ENCODE results near the gene TTC39B.
"Not testable (repeated sequence)": the region's sequence is repeated elsewhere in the genome, so short reads cannot be mapped to it uniquely, and the experiment has no call there.

The TTC39B gene

GRCh38 chr9:15268317-15268716 lies 38.7 kb downstream of the TTC39B start:
- no peak for DNase-seq (ENCODE audit: low read depth)

GRCh38 chr9:15264918-15265317 lies 42.1 kb downstream of the TTC39B start:
- DNase-seq (ENCODE audit: low read depth): no peak

- no peak for DNase-seq (ENCODE audit: low read depth)
Observed at GRCh38 chr9:15262581-15262980, 44.4 kb downstream of the TTC39B start.

GRCh38 chr9:15256426-15256825 lies 50.6 kb downstream of the TTC39B start:
- DNase-seq (ENCODE audit: low read depth): no peak

GRCh38 chr9:15253786-15254185 lies 53.2 kb downstream of the TTC39B start:
- no peak for DNase-seq (ENCODE audit: low read depth)

GRCh38 chr9:15253197-15253596 lies 53.8 kb downstream of the TTC39B start:
- no peak for DNase-seq (ENCODE audit: low read depth)

GRCh38 chr9:15249981-15250380 lies 57.0 kb downstream of the TTC39B start:
- DNase-seq (ENCODE audit: low read depth): no peak

GRCh38 chr9:15249042-15249818 lies 57.8 kb downstream of the TTC39B start:
- no peak for DNase-seq (ENCODE audit: low read depth)

- DNase-seq (ENCODE audit: low read depth): no peak
Observed at GRCh38 chr9:15248621-15249020, 58.4 kb downstream of the TTC39B start.

- no peak for DNase-seq (ENCODE audit: low read depth)
Observed at GRCh38 chr9:15248081-15248480, 58.9 kb downstream of the TTC39B start.

- no peak for DNase-seq (ENCODE audit: low read depth)
Observed at GRCh38 chr9:15246708-15247107, 60.3 kb downstream of the TTC39B start.

- no peak for DNase-seq (ENCODE audit: low read depth)
Observed at GRCh38 chr9:15246243-15246642, 60.8 kb downstream of the TTC39B start.

- DNase-seq (ENCODE audit: low read depth): no peak
Observed at GRCh38 chr9:15244001-15244441, 63.0 kb downstream of the TTC39B start.

GRCh38 chr9:15243081-15243480 lies 63.9 kb downstream of the TTC39B start:
- DNase-seq (ENCODE audit: low read depth): no peak

GRCh38 chr9:15240927-15241326 lies 66.1 kb downstream of the TTC39B start:
- DNase-seq (ENCODE audit: low read depth): no peak

- DNase-seq (ENCODE audit: low read depth): no peak
Observed at GRCh38 chr9:15239816-15240215, 67.2 kb downstream of the TTC39B start.

GRCh38 chr9:15238646-15239045 lies 68.4 kb downstream of the TTC39B start:
- no peak for DNase-seq (ENCODE audit: low read depth)

GRCh38 chr9:15235658-15236057 lies 71.4 kb downstream of the TTC39B start:
- no peak for DNase-seq (ENCODE audit: low read depth)

- not testable (repeated sequence) for DNase-seq (ENCODE audit: low read depth)
Observed at GRCh38 chr9:15233941-15234490, 73.0 kb downstream of the TTC39B start.

GRCh38 chr9:15232706-15233280 lies 74.2 kb downstream of the TTC39B start:
- DNase-seq (ENCODE audit: low read depth): not testable (repeated sequence)

- no peak for DNase-seq (ENCODE audit: low read depth)
Observed at GRCh38 chr9:15231788-15232635, 75.0 kb downstream of the TTC39B start.

- DNase-seq (ENCODE audit: low read depth): no peak
Observed at GRCh38 chr9:15229409-15229808, 77.6 kb downstream of the TTC39B start.

GRCh38 chr9:15227491-15227890 lies 79.5 kb downstream of the TTC39B start:
- DNase-seq (ENCODE audit: low read depth): no peak

Measured in stimulated activated CD8-positive, alpha-beta memory T cell treated with anti-CD3 and anti-CD28 coated beads, Interleukin-15, amount 100 ng/mL, for 1 hour (primary cell).